SIG-M5 treated with dmso at 0.1 percent for 504 hours (cell line): ENCODE data around the gene ADCY9.
"Not testable (repeated sequence)": the region's sequence is repeated elsewhere in the genome, so short reads cannot be mapped to it uniquely, and the experiment has no call there.

ENCODE experiments used
- DNase-seq: peaks from one replicate; lab custom pipeline; 2025; ENCODE audit not compliant: unreplicated experiment; lab: John Stamatoyannopoulos, UW

Gene ADCY9

GRCh38 chr16:4116325-4117249 is at the start of gene ADCY9:
TSS of gene ADCY9 (minus strand) at chr16:4116442. CDS start at chr16:4115442, 1,000 bp downstream.
- DNase-seq: peak; percentile 29

DNA sequence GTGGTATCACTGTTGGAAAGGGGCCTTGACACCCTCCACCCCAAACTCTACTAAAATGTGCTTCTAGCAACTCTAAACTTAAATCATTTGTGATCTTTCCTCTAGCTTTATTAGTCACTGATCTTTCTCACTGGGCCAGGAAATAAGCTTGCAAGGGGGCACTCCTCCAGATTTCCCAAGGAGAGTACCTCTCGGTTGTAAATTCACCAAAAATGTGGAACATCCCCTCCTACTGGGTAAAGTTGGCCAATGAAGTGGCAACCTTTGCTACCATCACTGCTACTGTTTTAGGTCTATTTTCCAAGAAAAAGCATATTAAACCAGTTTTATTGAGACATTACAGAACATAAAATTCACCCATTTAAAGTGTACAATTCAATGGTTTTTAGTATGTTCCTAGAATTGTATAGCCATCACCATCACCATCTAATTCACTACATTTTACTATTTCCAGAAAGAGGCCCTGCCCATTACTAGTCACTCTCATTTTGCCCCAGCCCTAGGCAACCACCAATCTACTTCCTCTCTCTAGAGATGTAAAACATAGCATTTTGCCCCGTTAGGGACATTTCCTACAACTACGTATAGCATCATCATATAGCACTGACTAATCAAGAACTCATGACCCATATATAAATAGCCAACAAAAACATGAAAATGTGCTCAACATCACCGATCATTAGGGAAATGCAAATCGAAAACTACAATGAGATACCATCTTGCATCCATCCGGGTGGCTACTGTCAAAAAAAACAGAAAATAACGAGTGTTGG is 44.6 kb upstream of the ADCY9 start:
- peak; percentile 33 for DNase-seq

- no peak for DNase-seq
Observed at GRCh38 chr16:4159726-4160125, 43.5 kb upstream of the ADCY9 start.

DNA sequence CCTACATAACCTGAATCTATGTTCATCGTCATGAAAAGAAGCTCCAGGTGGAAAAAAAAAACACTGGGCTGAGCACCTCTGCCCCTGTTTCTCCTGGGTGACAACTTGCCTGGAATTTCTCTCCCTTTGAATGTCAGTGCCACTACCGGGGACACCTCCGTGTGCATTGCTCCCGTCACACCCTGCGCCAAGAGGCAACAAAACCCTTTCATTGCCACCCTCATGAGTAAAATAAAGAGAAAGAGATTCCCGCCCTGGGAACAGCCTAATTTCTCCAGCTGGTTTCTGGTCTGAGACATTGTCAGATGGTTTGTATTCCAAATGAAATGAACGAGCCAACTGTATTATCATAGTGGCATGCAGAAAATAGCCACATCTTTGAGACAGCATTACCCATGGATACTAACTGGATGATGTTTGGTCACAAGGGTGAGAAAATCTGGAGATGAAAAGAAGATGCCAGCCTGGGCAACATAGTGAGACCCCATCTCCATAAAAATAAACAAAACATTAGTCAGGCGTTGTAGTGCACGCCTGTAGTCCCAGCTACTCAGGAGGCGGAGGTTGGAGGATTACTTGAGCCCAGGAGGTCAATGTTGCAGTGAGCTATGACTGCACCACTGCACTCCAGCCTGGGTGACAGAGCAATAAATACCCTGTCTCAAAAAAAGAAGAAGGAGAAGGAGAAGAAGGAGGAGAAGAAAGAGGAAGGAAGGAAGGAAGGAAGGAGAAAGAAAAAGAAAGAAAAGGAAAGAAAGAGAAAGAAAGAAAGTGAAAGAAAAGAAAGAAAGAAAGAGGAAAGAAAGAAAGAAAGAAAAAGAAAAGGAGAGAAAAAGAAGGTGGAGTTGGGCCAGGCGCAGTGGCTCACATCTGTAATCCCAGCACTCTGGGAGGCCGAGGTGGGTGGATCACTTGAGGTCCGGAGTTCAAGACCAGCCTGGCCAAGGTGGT is 42.2 kb upstream of the ADCY9 start:
- DNase-seq: no peak

DNA sequence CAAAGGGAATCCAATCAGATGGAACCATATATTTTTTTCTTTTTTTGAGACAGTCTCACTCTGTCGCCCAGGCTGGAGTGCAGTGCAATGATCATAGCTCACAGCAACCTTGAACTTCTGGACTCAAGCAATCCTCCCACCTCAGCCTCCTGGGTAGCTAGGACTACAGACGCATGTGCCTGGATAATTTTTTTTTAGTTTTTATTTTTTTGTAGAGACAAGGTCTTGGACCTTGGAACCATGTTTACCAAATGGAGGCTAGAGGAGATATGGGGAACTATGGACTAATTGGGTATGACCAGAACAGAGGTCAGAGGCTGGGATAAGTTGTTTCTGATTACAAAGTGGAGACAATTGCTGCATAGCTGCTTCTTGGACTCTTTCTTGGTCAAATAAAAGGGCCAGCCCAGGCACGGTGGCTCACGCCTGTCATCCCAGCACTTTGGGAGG is 41.2 kb upstream of the ADCY9 start:
- no peak for DNase-seq

DNA sequence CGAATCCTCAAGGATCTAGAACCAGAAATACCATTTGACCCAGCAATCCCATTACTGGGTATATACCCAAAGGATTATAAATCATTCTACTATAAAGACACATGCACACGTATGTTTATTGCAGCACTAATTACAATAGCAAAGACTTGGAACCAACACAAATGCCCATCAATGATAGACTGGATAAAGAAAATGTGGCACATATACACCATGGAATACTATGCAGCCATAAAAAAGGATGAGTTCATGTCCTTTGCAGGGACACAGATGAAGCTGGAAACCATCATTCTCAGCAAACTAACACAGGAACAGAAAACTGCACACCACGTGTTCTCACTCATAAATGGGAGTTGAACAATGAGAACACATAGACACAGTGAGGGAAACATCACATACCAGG is 40.3 kb upstream of the ADCY9 start:
- not testable (repeated sequence) for DNase-seq

GRCh38 chr16:4153364-4153763 is 37.1 kb upstream of the ADCY9 start:
- DNase-seq: not testable (repeated sequence)

- DNase-seq: no peak
Observed at GRCh38 chr16:4152267-4152666, 36.0 kb upstream of the ADCY9 start.

DNA sequence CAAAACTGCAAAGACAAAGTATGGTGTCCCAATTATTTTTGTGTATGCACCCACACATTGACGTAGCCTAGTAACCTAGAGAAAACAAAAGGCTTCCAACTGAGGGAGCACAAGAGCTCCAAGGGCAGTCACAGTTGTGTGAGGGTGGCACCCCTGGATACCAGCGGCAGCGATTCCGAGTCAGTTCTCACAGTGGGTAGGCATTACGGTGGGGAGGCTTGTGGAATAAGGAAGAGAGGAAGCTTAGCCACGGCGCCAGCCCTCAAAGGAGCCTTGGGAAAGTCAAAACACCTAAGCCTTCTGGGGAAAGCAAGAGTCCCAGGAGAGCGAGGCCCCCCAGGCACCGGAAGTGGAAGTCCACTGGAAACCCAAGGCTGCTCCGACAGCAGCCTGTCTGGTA is 31.0 kb upstream of the ADCY9 start:
- DNase-seq: no peak

- DNase-seq: peak; percentile 94
Observed at GRCh38 chr16:4142268-4142667, 26.0 kb upstream of the ADCY9 start.

GRCh38 chr16:4141604-4142003 is 25.4 kb upstream of the ADCY9 start:
- DNase-seq: no peak

DNA sequence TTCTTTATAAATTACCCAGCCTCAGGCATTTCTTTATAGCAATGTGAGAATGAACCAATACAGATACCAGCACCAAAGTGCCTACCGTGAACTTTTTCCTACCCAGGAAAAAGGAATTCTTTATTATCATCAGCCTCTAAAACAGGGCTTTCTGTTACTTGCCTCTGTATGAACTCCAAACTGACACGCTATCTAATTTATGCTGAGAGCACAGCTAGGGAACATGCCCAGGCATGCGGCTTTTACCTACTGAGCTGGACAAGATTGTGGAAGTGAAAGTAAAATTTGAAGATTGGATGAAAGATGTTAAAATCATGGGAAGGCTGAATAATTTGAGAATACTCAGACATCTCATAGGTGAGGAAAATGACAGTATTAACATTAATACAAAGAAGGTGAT is 24.4 kb upstream of the ADCY9 start:
- peak; percentile 84 for DNase-seq

DNA sequence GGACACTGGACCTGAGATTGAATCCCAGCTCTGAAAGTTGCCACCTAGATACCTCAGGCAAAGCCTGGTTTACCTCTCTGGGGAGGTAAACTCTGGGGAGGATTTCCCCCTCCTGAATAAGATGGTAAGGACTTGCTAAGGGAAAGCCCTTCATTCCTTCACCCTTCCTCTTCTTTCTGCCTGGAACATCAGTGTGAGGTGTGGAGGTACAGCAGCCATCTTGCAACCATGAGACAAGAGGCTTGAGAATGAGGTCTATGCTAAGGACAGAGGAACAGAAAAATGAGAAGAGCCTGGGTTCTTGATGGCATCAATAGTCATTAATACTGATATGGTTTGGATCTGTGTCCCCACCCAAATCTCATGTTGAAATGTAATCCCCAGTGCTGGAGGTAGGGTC is 23.7 kb upstream of the ADCY9 start:
- no peak for DNase-seq

GRCh38 chr16:4138713-4139112 is 22.5 kb upstream of the ADCY9 start:
- no peak for DNase-seq

- DNase-seq: no peak
Observed at GRCh38 chr16:4137438-4137837, 21.2 kb upstream of the ADCY9 start.

DNA sequence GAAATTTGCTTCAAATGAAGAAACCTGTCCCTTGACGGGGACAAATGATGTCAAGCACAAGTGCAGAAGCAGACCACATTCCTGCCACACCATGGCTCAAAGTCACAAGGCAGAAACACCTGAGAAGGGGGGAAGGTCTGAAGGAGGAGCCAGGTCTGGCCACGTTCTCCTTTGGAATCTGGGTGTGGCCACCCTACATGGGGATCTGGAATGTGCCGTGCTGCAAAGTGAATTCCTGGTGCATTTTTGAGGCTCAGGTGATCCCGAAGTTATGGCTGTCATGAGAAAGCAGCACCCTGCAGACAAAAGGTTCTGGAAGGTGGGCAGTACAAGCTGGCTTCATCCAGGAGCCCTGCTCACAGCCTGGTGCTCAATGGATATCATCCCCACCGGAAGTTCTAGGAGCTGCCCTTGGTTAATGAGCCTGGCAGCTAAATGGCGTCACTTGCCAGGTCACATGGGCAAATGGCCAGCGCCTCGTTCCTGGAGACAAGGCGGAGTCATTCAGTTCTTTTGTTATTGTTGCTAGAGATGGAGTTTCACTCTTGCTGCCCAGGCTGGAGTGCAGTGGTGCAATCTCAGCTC is 20.1 kb upstream of the ADCY9 start:
- peak; percentile 38 for DNase-seq

- no peak for DNase-seq
Observed at GRCh38 chr16:4135537-4135936, 19.3 kb upstream of the ADCY9 start.

- no peak for DNase-seq
Observed at GRCh38 chr16:4133897-4134372, 17.7 kb upstream of the ADCY9 start.

- no peak for DNase-seq
Observed at GRCh38 chr16:4131621-4132020, 15.4 kb upstream of the ADCY9 start.

GRCh38 chr16:4124535-4125294 is 8.5 kb upstream of the ADCY9 start:
- no peak for DNase-seq
